Nephron (organoid): ENCODE results near the gene GPRIN3.

Source experiments
- H3K27ac Mint-ChIP-seq, 3 experiments: 2 replicates each; pipeline ENCODE4 v1.8.0; 2020; ENCODE audit warnings: mixed read lengths in 3 of 3, mild to moderate bottlenecking in 2 of 3, moderate library complexity in 1 of 3
- H3K27me3 Mint-ChIP-seq: 2 replicates; pipeline ENCODE4 v1.8.0; 2021; ENCODE audit warnings: low read depth, mild to moderate bottlenecking, moderate library complexity, mixed read lengths
- H3K36me3 Mint-ChIP-seq: 2 replicates; pipeline ENCODE4 v1.8.0; 2020; ENCODE audit warnings: low read depth, mixed read lengths
- H3K4me1 Mint-ChIP-seq: 2 replicates; pipeline ENCODE4 v1.8.0; 2020; ENCODE audit warnings: mixed read lengths
- H3K4me3 Mint-ChIP-seq, 3 experiments: 2 replicates each; pipeline ENCODE4 v1.8.0; 2020; ENCODE audit warnings: mild to moderate bottlenecking in 3 of 3, mixed read lengths in 3 of 3, moderate library complexity in 2 of 3
- H3K9me3 Mint-ChIP-seq: 2 replicates; pipeline ENCODE4 v1.8.0; 2020; ENCODE audit warnings: mixed read lengths
- CTCF ChIP-seq, 3 experiments: fragments of 200-600 bp; sonication (generic); IDR thresholded peaks; one replicate each; pipeline ENCODE4 v1.5.0; 2021; ENCODE audit warnings: antibody characterized with exemption in 3 of 3; ENCODE audit not compliant: unreplicated experiment in 3 of 3

The GPRIN3 gene

GRCh38 chr4:89216866-89217265 lies 90.7 kb downstream of the GPRIN3 start:
- Mint-ChIP-seq H3K27me3 (no peaks in the 10 kb centered on the region), H3K4me1 (no peaks in the 10 kb centered on the region), H3K9me3 (no peaks in the 10 kb centered on the region), H3K4me3 (no peak overlapping the region), H3K27ac (no peak overlapping the region), H3K36me3 (no peaks in the 10 kb centered on the region)
- TF ChIP-seq CTCF (IDR thresholded peaks at IDR 0.05; ENCODE audit: unreplicated experiment in 3 of 3): no peak

GRCh38 chr4:89216422-89216821 lies 91.2 kb downstream of the GPRIN3 start:
- no peak for TF ChIP-seq CTCF (IDR thresholded peaks at IDR 0.05; ENCODE audit: unreplicated experiment in 3 of 3)
- no peak overlapping the region for H3K27ac Mint-ChIP-seq
- no peaks in the 10 kb centered on the region for H3K36me3 Mint-ChIP-seq
- no peaks in the 10 kb centered on the region for H3K9me3 Mint-ChIP-seq
- no peaks in the 10 kb centered on the region for H3K27me3 Mint-ChIP-seq
- no peak overlapping the region for H3K4me3 Mint-ChIP-seq
- H3K4me1 Mint-ChIP-seq: no peaks in the 10 kb centered on the region

- H3K27me3 Mint-ChIP-seq: no peaks in the 10 kb centered on the region
- H3K4me3 Mint-ChIP-seq: no peak overlapping the region
- H3K9me3 Mint-ChIP-seq: no peaks in the 10 kb centered on the region
- H3K4me1 Mint-ChIP-seq: no peaks in the 10 kb centered on the region
- H3K27ac Mint-ChIP-seq: no peak overlapping the region
- H3K36me3 Mint-ChIP-seq: no peaks in the 10 kb centered on the region
- no peak for TF ChIP-seq CTCF (IDR thresholded peaks at IDR 0.05; ENCODE audit: unreplicated experiment in 3 of 3)
These were observed 91.9 kb downstream of the GPRIN3 start for GRCh38 chr4:89215736-89216135.

- no peak for TF ChIP-seq CTCF (IDR thresholded peaks at IDR 0.05; ENCODE audit: unreplicated experiment in 3 of 3)
- no peak overlapping the region for H3K4me3 Mint-ChIP-seq
- H3K27me3 Mint-ChIP-seq: no peaks in the 10 kb centered on the region
- no peak overlapping the region for H3K27ac Mint-ChIP-seq
- no peaks in the 10 kb centered on the region for H3K36me3 Mint-ChIP-seq
- H3K4me1 Mint-ChIP-seq: no peaks in the 10 kb centered on the region
- peaks cover 5% of the 10 kb centered on the region for H3K9me3 Mint-ChIP-seq
These were observed 93.3 kb downstream of the GPRIN3 start for GRCh38 chr4:89214308-89214707.

- no peaks in the 10 kb centered on the region for H3K4me1 Mint-ChIP-seq
- no peaks in the 10 kb centered on the region for H3K36me3 Mint-ChIP-seq
- H3K27me3 Mint-ChIP-seq: no peaks in the 10 kb centered on the region
- H3K9me3 Mint-ChIP-seq: peaks cover 8% of the 10 kb centered on the region
- no peak overlapping the region for H3K27ac Mint-ChIP-seq
- TF ChIP-seq CTCF (IDR thresholded peaks at IDR 0.05; ENCODE audit: unreplicated experiment in 3 of 3): no peak
- H3K4me3 Mint-ChIP-seq: no peak overlapping the region
These were observed 94.3 kb downstream of the GPRIN3 start for GRCh38 chr4:89213382-89213701.

- Mint-ChIP-seq H3K4me1 (no peaks in the 10 kb centered on the region), H3K27me3 (no peaks in the 10 kb centered on the region), H3K4me3 (no peak overlapping the region), H3K9me3 (peaks cover 12% of the 10 kb centered on the region), H3K27ac (no peak overlapping the region), H3K36me3 (no peaks in the 10 kb centered on the region)
- no peak for TF ChIP-seq CTCF (IDR thresholded peaks at IDR 0.05; ENCODE audit: unreplicated experiment in 3 of 3)
These were observed 94.8 kb downstream of the GPRIN3 start for GRCh38 chr4:89212666-89213381.
